PFSK-1 (cell line): Measurements from ENCODE around the gene DNTTIP2.

Experiments used
- POLR2AphosphoS5 ChIP-seq: IDR thresholded peaks from 2 replicates; pipeline ENCODE4 v1.6.1; 2012; ENCODE audit warnings: low read depth, mild to moderate bottlenecking, control low read depth, low read length, moderate library complexity
- REST ChIP-seq, 2 experiments: IDR thresholded peaks; 2 replicates each; pipeline versions ENCODE4 v1.6.1 to v1.8.0; 2011 to 2012; ENCODE audit warnings: low read depth in 2 of 2, low read length in 2 of 2, control low read depth in 1 of 2, inconsistent platforms in 1 of 2, mild to moderate bottlenecking in 1 of 2, moderate library complexity in 1 of 2; ENCODE audit not compliant: insufficient read depth in 1 of 2
- TAF1 ChIP-seq: IDR thresholded peaks from 2 replicates; pipeline ENCODE4 v1.6.1; 2012; ENCODE audit warnings: low read length, control low read depth, borderline replicate concordance; ENCODE audit not compliant: insufficient read depth

GRCh38 chr1:93904228-93904627, 25.2 kb upstream of the DNTTIP2 start:
- TF ChIP-seq REST (IDR thresholded peaks at IDR 0.05; ENCODE audit: insufficient read depth in 1 of 2, low read depth in 2 of 2, low read length in 2 of 2), result no peak
- no peak for TF ChIP-seq POLR2AphosphoS5
- TF ChIP-seq TAF1, result no peak
